C4-2B (cell line): ENCODE data around the gene FBXO42.

ENCODE experiments used
- H3K27ac ChIP-seq: fragments of 450-650 bp; 2 replicates; pipeline ENCODE4 v1.5.1; 2017
- ZFX ChIP-seq: fragments of 450-650 bp; IDR thresholded peaks from 2 replicates; pipeline ENCODE4 v1.6.1; 2017
- TF ChIP-seq, protein P1 (sequence below): fragments of 450-650 bp; conservative IDR thresholded peaks from 2 replicates; pipeline ENCODE4 v1.5.1; 2017; ENCODE audit warnings: mild to moderate bottlenecking

FBXO42 gene

DNA sequence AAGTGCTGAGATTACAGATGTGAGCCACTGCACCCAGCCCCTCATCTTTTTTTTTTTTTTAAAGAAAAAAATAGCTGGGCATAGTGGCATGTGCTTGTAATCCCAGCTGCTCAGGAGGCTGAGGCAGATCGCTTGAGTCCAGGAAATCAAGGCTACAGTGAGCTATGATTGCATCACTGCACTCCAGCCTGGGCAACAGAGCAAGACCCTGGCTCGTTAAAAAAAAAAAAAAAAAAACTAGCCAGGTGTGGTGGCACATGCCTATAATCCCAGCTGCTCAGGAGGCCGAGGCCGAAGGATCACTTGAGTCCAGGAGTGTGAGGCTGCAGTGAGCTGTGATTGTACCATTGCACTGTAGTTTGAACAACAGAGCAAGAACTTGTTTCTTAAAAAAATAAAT lies 28.6 kb upstream of the FBXO42 start:
- H3K27ac ChIP-seq = no peak overlapping the region
- TF ChIP-seq ZFX = no peak
- TF ChIP-seq, protein P1, sequence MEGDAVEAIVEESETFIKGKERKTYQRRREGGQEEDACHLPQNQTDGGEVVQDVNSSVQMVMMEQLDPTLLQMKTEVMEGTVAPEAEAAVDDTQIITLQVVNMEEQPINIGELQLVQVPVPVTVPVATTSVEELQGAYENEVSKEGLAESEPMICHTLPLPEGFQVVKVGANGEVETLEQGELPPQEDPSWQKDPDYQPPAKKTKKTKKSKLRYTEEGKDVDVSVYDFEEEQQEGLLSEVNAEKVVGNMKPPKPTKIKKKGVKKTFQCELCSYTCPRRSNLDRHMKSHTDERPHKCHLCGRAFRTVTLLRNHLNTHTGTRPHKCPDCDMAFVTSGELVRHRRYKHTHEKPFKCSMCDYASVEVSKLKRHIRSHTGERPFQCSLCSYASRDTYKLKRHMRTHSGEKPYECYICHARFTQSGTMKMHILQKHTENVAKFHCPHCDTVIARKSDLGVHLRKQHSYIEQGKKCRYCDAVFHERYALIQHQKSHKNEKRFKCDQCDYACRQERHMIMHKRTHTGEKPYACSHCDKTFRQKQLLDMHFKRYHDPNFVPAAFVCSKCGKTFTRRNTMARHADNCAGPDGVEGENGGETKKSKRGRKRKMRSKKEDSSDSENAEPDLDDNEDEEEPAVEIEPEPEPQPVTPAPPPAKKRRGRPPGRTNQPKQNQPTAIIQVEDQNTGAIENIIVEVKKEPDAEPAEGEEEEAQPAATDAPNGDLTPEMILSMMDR = no peak

DNA sequence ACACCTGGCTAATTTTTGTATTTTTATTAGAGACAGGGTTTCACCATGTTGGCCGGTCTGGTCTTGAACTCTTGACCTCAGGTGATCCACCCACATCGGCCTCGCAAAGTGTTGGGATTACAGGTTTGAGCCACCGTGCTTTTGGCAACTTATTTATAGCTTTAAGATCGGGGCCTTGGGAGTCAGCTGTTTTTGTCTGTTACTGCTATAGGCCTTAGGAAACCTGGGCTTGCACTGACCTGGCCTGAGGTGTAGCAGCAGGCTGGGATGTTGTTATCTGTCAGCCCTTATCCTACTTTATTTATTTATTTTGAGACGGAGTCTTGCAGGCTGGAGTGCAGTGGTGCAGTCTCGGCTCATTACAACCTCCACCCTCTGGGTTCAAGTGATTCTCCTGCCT lies 26.2 kb upstream of the FBXO42 start:
- no peak for TF ChIP-seq ZFX
- TF ChIP-seq, protein P1 = no peak
- no peak overlapping the region for H3K27ac ChIP-seq

DNA sequence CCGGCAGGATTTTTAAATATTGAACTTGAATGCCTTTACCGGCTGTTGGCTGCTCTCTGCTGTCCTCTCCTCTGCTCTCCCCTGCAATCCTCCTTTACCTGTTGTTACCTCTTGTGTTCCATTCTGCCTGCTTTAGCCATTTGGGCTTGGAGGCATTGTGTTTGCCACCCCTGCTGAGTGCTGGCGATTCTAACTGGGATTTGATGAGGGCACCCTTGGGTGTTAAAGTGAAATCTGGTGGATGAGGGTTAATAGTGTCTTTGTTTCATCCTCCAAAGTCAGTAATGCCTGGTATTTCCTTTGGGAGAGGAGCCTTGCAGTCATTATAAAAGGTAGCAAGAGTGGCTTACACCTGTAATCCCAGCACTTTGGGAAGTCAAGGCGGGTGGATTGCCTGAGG lies 24.7 kb upstream of the FBXO42 start:
- no peak overlapping the region for H3K27ac ChIP-seq
- TF ChIP-seq ZFX = no peak
- TF ChIP-seq, protein P1 = no peak

DNA sequence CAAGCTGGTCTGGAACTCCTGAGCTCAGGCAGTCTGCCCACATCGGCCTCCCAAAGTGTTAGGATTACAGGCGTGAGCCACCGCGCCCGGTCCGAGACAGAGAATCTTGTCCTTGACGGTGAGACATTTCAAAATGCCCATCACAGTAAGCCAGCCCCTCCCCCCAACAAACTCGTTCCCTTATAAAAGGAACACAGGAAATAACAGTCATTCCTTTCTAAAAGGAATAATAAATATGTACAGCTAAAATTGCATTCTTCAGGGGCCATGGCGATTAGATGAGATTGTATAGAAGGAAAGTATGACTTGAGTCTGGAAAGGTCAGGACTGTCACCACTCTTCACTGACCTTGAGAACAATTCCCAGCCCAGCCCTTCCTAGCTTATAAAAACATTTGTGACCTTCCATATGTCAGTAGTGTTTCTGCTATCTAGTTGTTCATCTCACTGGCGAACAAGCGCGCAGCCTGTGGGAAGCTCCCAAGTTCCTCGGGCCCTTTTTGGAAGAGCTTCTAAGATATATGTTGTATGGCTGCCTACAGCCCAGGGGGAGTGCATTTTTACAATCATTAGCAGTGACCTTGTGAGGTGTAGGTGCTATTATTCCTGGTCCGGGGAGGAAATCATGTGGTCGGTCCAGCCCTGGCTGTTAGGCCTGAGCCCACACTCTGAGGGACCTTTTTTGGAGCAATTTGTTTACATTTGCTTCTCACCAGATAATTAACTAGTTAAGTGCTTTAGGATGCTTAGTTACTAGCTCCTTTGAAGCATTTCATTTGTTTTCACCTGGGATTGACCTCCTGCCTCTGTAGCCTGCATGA lies 23.5 kb upstream of the FBXO42 start:
- no peak overlapping the region for H3K27ac ChIP-seq
- no peak for TF ChIP-seq ZFX
- TF ChIP-seq, protein P1 = no peak

DNA sequence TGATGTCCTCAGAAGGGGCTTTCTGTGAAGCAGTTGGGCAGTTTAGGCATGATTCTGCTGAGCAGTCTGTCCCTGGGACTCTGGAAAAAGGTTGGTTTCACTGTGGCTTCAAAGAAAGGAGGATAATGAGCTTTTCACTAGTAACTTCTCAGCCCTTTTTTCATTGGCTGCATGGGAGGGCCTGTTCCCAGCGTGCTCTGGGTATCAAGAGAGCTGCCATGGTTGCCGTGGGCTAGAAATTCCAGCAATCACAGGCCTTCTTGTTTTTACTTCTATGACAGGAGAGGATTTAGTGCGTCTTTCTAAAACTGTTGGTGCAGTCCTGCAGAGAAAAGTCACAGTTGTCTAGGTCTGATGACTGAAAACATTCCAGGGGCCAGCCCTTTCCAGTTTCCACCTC lies 22.0 kb upstream of the FBXO42 start:
- TF ChIP-seq, protein P1 = no peak
- TF ChIP-seq ZFX = no peak
- no peak overlapping the region for H3K27ac ChIP-seq

DNA sequence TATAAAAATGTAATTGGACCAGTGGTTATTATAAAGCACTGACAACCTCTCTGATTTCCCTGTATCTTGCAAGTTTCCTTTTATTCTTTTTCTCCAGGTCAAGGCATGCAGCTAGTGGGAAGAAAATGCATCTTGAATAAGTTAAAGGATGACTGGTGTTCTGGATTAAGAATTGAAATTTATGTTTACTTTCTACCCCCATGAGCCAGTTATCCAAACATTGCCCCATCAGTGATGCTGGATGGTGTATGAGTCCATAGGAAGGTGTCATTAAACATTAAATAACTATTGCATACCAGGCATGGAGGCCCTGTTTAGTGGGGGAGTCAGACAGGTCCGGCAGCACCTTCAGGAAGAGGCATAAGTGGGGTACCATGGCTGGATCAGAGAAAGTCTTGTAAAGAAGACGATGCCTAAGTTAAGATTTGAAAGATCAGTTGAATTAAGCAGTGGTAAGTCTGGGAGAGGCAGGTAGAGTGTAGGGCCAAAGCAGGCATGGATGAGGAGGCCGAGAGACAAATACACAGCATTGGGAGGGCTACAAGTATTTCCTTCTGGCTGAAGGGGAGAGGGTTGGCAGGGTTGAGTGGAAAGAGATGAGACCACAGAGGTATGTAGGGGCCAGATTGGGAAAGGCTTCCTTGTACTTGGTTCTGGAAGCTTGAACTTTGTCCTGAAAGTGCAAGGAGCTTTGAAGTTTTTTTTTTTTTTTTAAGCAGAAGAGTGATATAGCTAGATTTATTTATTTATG lies 20.4 kb upstream of the FBXO42 start:
- no peak for TF ChIP-seq ZFX
- TF ChIP-seq, protein P1 = no peak
- no peak overlapping the region for H3K27ac ChIP-seq

DNA sequence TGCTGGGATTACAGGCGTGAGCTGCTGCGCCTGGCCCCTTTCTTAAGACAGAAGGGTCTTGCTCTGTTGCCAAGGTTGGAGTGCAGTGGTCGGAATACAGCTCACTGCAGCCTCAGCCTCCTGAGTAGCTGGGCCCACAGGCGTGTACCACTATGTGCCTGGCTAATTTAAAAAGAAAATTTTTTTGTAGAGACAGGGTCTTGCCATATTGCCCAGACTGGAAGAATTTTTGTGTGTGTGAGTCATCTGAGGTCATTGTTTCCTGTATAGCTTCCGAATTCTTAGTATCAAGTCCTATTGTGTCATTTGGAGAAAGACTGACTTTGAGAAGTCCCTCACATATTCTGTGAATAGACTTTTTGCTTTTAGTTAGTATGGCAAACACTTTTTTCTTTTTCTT lies 19.4 kb upstream of the FBXO42 start:
- no peak overlapping the region for H3K27ac ChIP-seq
- TF ChIP-seq ZFX = no peak
- TF ChIP-seq, protein P1 = no peak
